HG02763 (cell line): ENCODE data around the gene NPHP4.

ENCODE experiments used
- ATAC-seq: cut with Tn5 transposase; IDR thresholded peaks from one replicate; pipeline ENCODE4 v1.9.1; 2021; ENCODE audit warnings: mild to moderate bottlenecking, moderate library complexity; ENCODE audit not compliant: unreplicated experiment

The NPHP4 gene

DNA sequence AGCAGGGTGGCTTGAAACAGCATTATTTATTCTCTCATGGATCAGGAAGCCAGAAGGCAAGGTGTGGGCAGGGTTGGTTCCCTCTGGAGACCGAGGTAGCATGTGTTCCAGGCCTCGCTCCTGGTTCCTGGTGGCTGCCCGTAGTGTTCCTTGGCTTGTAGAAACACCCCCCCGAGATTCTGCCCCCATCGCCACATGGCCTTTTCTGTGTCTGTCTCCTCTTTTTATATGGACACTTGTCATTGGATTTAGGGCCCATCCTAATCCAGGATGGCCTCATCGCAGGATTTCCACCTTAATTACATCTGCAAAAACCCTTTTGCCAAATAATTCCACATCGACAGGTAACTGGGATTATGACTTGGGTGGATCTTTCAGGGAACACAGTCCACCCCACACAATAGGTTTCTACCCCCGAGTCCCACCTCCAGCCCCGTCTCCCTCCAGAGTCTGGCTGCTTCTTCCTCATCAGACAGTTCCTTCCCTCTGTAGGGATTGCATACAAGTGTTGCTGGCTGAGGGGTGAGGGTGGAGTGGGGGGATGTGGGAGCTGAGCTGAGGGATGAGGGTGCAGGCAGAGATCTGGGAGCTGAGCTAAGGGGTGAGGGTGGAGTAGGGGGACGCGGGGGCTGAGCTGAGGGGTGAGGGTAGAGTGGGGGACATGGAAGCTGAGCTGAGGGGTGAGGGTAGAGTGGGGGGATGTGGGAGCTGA, 12.3 kb upstream of the NPHP4 start:
- ATAC-seq, result no peak

GRCh38 chr1:6003568-6004411, 11.6 kb upstream of the NPHP4 start:
- no peak for ATAC-seq

DNA sequence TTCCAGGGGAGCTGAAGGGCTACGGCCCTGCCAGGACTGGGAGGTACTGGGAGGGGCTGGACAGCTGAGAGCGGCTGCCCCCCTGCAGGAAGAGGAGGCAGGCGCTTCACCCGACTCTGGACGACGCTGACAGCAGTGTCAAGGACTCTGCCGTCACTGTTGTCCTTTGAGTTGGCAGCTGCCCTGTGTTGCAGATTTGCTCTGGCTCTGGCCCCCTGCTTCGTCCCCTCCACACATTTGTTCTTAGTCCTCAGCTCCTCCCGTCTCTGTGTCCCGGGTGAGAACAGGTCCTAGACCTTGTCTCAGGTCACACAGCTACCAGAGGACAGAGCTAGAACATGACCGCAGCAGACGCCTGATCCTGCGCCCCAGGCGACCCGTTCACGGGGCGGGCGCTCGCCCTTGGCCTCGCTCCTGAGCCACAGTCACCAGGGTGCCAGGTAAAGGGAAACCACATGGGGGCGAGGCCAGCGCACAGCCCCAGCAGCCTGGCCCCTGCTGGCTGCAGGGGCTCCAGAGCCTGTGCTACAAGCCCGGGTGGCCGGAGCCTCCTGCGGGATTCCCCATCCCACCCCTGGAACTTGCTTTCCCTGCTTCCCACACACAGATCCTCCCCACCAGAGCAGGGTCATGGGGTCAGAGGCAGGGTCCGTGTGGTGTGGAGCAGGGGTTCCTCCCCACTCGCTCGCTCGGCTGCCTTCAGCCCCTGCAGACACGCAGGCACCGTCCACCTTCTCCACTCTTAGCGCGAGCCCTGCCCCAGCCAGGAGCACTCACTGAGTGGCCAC, 10.7 kb upstream of the NPHP4 start:
- no peak for ATAC-seq

- ATAC-seq, result no peak
Measured at GRCh38 chr1:6001992-6002576, 9.9 kb upstream of the NPHP4 start.

DNA sequence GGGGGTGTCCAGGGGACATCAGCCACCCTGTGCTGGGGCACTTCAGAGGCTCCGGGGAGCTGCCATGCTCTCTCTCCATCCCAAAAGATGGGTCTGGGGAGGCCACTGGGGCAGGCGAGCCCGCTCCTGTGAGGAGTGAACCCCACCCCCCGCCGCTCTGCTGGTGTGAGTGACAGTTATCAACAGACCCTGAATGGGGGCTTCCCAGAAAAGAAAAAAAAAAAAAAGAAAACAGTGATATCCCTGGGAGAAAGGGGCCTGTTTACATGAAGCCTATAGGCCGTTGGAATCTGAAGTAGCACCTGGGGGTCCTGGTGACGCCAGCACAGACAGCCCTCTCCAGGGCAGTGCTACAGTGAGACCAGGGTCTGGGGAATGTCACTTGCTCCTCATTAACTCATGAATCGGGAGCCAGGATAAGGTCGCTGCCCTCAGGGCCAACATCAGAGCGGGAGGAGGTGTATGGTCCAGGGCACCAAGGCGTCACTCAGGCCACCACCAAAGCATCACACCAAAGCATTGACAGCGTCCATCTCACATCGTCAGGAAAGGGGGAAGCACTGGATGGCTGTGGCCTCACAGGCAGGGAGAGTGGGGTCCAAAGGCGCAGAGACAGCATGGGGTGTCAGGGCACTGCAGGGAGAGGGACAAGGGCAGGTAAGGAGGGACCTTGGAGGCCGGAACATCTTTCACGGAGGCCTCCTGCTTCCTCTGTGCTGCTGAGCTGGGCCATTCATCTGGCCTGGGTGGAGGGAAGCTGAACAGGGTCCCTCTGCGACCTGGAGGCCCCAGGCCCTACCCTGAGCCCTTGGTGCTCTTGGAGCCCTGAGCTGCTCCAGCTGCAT, 8.4 kb upstream of the NPHP4 start:
- ATAC-seq, result no peak

GRCh38 chr1:5999711-6000443, 7.7 kb upstream of the NPHP4 start:
- ATAC-seq, result no peak

DNA sequence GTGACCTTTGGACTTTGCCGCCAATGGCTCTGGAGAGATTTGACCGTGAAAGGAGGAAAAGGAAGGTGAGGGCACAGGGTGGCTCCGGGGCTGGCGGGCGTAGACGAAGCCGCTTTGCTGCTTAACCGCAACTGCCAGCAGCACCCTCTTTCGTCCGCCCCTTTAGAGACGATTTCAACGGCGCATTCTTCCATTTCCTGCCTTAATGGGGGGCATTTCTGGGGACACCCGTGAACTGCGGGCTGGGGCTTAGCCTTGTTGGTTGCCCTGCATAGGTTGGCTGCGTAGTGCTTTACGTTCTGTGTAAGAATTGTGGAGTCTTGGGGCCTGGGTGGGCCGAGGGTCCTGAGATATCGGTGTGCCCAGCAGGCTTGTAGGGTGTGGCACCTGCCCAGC, 6.7 kb upstream of the NPHP4 start:
- ATAC-seq, result no peak

DNA sequence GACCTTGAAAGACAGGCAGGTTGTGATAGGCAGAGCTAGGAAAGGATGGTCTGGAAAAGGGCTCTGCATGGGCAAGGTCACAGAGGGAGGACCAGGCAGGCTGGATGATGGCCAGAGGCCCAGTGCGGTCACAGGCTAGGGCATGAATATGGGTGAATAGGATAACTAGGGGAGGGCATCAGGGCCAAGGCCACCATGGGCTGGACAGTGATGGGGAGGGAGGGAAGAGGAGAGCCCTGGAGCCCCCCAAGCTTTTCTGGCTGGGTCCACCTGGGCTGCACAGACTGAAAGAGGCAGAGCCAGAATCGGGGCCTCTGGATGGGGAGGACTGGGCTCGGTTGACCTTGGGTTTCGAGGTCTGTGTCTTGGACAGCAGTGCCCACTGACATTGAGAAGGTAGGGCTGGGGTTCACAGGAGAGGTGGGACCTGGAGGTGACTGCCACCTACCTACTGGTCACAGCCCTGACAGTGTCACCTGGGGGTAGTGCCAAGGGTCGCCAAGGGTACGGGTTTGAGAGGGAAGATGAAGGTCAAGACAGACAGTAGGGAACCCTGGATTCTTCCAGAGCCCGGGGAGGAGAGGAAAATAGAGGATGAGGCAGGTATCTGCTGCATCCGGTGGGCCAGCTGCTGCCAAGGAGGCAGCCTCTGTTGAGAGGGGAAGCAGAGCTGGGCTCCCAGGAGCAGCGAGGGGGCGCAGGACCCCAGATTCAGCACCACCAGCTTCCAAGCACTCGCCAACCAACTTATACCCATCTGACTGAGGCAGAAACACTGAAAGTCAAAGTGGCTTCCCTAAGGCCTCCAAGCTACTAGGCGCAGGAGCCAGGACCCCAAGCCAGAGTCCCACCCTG, 6.1 kb upstream of the NPHP4 start:
- no peak for ATAC-seq

DNA sequence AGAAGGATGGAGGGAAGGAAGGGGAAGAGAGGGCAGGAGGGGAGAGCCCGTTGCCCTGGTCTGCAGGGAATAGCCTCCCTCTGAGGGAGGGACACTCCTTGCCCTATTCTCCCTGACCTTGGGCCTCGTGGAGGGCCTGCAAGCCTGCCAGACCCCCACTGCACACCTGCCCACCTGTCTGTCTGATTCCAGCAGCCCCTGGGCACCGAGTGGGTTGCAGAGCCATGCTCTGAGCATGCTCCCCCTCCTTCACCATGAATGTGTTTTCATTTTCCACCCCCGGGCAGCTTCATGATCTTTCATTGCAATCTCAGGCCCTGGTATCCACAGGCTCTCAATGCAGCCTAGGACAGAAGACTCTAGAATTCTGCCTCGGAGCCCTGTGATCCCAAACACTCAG, 5.1 kb upstream of the NPHP4 start:
- ATAC-seq, result no peak

- ATAC-seq, result no peak
Measured at GRCh38 chr1:5996641-5997270, 4.5 kb upstream of the NPHP4 start.

- no peak for ATAC-seq
Measured at GRCh38 chr1:5995871-5996630, 3.8 kb upstream of the NPHP4 start.

DNA sequence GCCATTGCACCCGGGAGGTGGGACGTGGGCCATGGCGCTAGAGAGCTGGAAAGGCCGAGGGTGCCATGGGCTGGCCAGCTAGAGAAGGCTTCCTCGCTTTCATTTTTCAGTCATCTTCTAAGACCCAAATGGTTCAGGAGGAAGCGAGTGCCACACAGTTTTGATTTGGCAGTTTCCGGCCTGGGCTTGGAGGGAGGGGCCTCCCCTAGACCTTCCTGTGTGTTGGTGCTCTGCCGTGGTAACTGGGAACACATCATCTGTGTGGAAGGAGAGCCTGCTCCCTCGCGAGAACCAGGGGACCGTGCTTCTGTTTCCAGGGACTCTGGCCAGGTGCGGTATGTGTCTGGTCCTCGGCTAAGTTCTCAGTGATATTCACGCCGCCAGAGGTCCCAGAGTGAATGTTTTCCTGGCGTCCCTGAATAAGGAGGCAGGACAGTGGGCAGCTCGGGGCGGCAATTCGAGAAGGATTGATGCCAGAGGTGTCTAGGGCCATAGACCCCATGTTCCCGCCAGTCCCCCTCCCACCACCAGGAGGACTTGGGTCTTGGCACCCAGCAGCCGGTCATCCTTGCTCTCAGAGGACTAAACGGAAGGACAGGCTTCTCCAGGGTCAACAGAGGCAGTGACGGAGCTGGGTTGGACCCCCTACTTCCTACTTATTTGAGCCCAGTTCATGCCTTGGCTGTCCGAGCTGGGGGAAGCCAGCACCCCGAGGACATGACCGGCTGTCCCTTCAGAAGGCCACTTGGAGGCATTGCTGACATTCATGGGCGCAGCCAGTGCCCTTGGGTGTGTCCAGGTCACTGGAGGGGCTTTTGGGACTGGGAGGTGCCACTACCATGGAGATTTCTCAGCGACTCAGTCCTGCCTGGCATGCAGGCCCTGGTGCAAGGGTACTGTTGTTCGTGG, 2.7 kb upstream of the NPHP4 start:
- no peak for ATAC-seq

DNA sequence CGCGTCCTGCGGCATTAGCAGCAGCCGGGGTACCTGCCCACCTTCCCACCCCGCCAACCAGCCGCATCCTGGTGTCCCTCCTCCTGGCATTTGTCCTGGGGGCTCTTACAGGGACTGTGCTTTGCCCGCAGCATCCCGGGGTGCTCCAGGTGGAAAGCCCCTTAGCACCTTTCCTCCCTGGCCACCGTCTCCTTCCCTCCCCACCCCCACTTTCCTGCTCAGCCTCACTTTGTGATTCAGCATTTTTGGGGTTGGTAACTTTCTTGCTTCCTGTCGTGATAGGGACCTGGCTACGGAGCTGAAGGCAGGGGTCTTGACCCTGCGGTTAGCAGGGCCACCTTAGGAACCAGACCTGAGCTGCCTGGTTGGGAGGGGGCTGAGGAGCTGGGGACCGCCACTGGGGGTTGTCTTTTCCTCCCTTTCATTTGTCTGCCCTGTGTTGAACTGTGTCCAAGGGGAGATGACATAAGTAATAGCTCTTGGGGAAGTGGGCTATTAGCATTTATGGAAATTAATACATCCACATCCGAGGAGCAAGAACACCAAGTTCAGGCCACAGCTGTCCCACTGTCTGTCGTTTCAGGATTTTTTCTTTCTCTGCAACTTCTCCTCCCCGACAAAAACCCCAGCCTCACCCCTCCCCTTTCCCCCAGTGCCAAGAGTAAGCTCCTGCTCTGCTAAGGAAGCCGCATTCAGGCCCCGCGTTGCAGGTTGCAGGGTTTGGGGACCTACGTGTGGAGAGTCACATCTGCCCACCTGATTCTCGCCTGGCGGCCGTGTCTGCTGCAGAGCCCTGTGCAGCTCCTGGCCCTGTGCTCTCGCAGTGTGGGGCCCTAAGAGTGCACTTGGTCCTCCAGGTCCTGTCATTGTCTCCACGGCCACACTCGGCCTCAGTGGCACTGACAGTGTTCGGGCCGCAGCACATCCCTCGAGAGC, 1.6 kb upstream of the NPHP4 start:
- no peak for ATAC-seq

DNA sequence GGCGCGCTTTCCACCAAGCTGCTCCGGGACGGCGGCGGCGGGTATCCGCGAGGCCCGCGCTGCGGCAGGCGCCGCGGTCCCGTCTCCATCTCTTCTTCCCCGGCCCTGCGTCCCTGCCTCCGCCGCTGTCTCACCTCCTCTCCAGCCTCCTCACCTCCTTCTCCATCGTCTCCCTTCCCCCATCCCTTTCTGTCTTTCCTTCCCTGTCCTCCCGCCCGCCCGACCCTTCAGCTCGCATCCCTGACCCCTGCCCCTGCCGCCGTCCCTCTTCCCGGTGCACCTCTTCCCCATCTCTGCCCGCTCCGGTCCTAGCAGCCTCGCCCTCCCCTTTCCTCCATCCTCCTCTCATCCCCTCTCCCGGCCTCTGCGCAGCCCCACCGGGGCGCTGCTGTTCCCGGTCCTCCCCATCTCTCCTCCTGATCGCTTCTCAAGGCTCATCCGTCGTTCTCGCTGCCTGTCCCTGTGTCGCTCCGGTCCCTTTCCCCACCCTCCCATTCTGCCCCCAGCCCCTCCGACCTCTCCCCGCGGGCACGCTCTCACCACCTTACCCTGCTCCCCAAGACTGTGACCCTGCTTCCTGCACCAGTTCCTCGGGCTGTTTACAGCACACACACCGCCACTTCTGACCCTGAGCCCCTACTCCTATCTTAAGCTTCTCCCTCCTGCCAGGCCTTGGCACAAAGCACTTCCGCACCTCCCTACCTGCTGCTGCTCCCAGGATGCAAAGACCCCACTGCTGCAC, 760 bp upstream of the NPHP4 start:
- ATAC-seq, result no peak
